BJ (cell line): ENCODE data around the gene ELOVL5. TPM values are rescaled to one million over a fixed set of nuclear protein-coding genes. Genes with fewer than 3 reads are reported as not detected.

Experiments used
- CTCF ChIA-PET: fragments of 350-600 bp; formaldehyde crosslinking; extraction: SDS; loops from one replicate; lab custom pipeline; 2021; ENCODE audit warnings: antibody characterized with exemption, inconsistent platforms; lab: Yijun Ruan, JAX
- POLR2A ChIA-PET: fragments of 300-600 bp; sonication (Branson Sonifier 250); formaldehyde crosslinking; extraction: SDS; loops from one replicate; lab custom pipeline; 2021; ENCODE audit warnings: antibody characterized with exemption; lab: Charles Lee
- DNase-seq: peaks from one replicate; pipeline ENCODE4 v3.0.0-alpha.2; 2011; ENCODE audit warnings: low read depth
- H3K27me3 ChIP-seq: 2 replicates; pipeline ENCODE4 v1.6.0; 2011; ENCODE audit warnings: low read length; ENCODE audit not compliant: control insufficient read depth, insufficient read depth
- H3K36me3 ChIP-seq: 2 replicates; pipeline ENCODE4 v1.5.1; 2011; ENCODE audit warnings: low read length; ENCODE audit not compliant: control insufficient read depth, insufficient read depth
- H3K4me3 ChIP-seq: 2 replicates; pipeline ENCODE4 v1.5.1; 2011; ENCODE audit warnings: low read depth, mild to moderate bottlenecking, control low read depth, low read length
- polyA plus RNA-seq: library from polyadenylated mRNA; depleted of rRNA; stranded (reverse); fragments of >200 nt; gene quantifications from 2 replicates; pipeline ENCODE4 v1.2.3, GENCODE V29; 2011
- TF ChIP-seq, protein P1 (sequence below): IDR thresholded peaks from 2 replicates; pipeline ENCODE4 v1.5.1; 2011; ENCODE audit warnings: low read depth, mild to moderate bottlenecking, control low read depth, inconsistent platforms, low read length, moderate library complexity; ENCODE audit not compliant: insufficient read depth

ELOVL5 gene
- polyA plus RNA-seq, 1 experiment = 88.5 TPM

DNA sequence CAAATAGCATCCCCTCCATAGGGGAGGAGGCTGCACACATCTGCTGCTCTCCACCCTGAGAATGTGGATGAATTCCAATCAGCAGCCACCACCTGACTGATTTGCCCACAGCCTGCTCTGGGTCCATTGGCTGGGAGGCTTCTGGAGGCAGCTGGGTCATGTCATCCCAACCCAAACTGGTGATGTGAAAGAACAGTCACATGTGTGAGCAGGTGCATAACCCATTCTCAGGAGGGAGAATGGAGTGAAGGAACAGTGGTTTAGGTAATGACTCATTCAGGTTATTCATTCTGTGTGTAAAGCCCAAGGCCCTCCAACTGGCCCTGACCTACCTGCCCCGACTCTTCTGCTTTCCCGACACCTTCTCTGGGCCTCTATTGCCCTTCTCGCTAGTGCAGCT lies 109.2 kb downstream of the ELOVL5 start:
- no peaks in the 10 kb centered on the region for H3K27me3 ChIP-seq
- H3K4me3 ChIP-seq = no peak overlapping the region
- TF ChIP-seq, protein P1, sequence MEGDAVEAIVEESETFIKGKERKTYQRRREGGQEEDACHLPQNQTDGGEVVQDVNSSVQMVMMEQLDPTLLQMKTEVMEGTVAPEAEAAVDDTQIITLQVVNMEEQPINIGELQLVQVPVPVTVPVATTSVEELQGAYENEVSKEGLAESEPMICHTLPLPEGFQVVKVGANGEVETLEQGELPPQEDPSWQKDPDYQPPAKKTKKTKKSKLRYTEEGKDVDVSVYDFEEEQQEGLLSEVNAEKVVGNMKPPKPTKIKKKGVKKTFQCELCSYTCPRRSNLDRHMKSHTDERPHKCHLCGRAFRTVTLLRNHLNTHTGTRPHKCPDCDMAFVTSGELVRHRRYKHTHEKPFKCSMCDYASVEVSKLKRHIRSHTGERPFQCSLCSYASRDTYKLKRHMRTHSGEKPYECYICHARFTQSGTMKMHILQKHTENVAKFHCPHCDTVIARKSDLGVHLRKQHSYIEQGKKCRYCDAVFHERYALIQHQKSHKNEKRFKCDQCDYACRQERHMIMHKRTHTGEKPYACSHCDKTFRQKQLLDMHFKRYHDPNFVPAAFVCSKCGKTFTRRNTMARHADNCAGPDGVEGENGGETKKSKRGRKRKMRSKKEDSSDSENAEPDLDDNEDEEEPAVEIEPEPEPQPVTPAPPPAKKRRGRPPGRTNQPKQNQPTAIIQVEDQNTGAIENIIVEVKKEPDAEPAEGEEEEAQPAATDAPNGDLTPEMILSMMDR = no peak
- CTCF ChIA-PET = no interaction called here
- no peaks in the 10 kb centered on the region for H3K36me3 ChIP-seq
- POLR2A ChIA-PET = no interaction called here
- DNase-seq = no peak

GRCh38 chr6:53238311-53238710 lies 110.4 kb downstream of the ELOVL5 start:
- ChIA-PET POLR2A (no interaction called here), CTCF (no interaction called here)
- Histone ChIP-seq H3K4me3 (no peak overlapping the region), H3K27me3 (no peaks in the 10 kb centered on the region), H3K36me3 (no peaks in the 10 kb centered on the region)
- TF ChIP-seq, protein P1 = no peak
- no peak for DNase-seq

DNA sequence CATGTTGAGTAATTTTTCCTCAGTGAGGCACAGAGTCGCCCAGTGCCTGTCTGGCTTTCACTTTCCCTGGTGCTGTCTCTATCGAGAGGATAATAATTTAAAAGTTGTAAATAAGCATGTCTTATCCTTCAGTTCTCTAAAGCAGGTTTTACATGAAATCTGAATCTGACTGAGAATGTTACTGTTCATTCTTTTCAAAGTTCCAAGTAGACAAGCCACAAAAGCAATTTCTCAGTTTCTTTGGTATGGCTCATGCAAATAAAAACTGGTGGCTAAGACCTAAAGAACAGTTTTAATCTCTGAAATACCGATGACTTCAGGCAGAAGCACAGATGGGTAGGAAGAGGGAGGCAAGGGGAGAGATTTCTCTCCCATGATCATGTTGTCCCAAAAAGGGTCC lies 112.5 kb downstream of the ELOVL5 start:
- TF ChIP-seq, protein P1 = no peak
- Histone ChIP-seq H3K36me3 (no peaks in the 10 kb centered on the region), H3K4me3 (no peak overlapping the region), H3K27me3 (peaks cover 2% of the 10 kb centered on the region; the same call in 1 of the 2 replicates)
- ChIA-PET CTCF (no interaction called here), POLR2A (no interaction called here)
- no peak for DNase-seq

DNA sequence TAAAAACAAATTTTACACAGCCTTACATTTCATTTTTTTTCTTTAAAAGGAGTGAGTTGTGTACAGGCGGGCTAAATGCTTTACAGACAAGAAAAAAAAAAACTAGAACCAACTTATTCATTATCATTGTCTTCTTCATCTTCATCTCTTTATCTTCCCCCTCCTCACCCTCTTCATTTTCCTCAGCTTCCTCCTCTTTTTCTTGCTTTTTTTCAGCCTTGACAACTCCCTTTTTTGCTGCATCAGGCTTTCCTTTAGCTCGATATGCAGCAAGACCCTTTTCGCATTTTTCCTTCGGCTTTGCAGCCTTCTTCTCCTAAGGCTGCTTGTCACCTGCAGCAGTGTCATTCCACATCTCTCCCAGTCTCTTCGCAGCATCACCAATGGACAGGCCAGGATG lies 113.2 kb downstream of the ELOVL5 start:
- no peak for DNase-seq
- Histone ChIP-seq H3K4me3 (no peak overlapping the region), H3K36me3 (no peaks in the 10 kb centered on the region), H3K27me3 (peaks cover 2% of the 10 kb centered on the region; the same call in 1 of the 2 replicates)
- ChIA-PET CTCF (no interaction called here), POLR2A (no interaction called here)
- TF ChIP-seq, protein P1 = no peak

GRCh38 chr6:53233309-53233708 lies 115.4 kb downstream of the ELOVL5 start:
- POLR2A ChIA-PET = no interaction called here
- TF ChIP-seq, protein P1 = no peak
- CTCF ChIA-PET = no interaction called here
- Histone ChIP-seq H3K27me3 (peaks cover 2% of the 10 kb centered on the region; the same call in 1 of the 2 replicates), H3K36me3 (no peaks in the 10 kb centered on the region), H3K4me3 (no peak overlapping the region)
- DNase-seq = no peak
